Fibroblast of skin of scalp (primary cell): ENCODE measurements around the gene COX17.
A peak's percentile ranks its signal among the peaks of the same experiment; 100 is the strongest.

Experiments
- DNase-seq: peaks from one replicate; pipeline ENCODE4 v3.0.0-alpha.2; 2013

The COX17 gene

DNA sequence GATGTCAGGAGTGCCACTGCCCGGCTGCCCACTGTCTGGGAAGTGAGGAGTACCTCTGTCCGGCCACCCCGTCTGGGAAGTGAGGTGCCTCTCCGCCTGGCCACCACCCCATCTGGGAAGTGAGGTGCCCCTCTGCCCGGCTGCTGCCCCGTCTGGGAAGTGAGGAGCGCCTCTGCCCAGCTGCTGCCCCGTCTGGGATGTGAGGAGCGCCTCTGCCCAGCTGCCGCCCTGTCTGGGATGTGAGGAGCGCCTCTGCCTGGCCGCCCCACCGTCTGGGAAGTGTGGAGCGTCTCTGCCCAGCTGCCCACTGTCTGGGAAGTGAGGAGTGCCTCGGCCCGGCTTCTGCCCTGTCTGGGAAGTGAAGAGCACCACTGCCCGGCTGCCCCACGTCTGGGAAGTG lies 3.3 kb downstream of the COX17 start:
- no peak for DNase-seq

GRCh38 chr3:119672776-119673175 lies 4.4 kb downstream of the COX17 start:
- no peak for DNase-seq

GRCh38 chr3:119669906-119670570 lies 7.2 kb downstream of the COX17 start:
- DNase-seq = no peak

GRCh38 chr3:119665954-119666559 lies 11.1 kb downstream of the COX17 start:
- no peak for DNase-seq

DNA sequence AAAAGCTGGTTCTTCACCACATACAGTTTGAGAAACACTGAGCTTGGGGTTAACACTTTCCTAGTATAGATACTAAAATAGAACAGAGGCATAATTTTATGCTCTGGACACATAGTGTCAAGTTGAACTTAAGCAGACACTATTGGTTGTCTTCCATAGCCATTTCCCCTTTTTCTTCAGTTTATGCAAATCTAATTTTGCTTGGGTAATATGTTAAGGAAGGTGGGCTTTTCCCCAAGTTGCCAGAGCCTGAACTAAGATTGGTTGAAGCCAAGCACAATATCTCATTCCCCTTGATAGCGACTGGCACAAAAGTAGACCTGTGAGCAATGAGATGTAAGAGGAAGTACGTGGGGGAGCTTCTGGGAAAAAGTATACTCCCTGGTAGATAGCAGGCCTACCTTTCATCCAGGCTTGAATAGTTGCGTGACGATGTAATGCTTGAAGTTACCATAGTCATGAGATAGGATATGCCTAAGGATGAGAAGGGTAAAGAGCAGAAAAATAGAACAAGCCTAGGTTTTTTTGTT lies 12.3 kb downstream of the COX17 start:
- no peak for DNase-seq

- DNase-seq = no peak
These were observed 12.8 kb downstream of the COX17 start for GRCh38 chr3:119664370-119664769.

GRCh38 chr3:119663885-119664284 lies 13.3 kb downstream of the COX17 start:
- DNase-seq = peak; percentile 27

- DNase-seq = peak; percentile 46
These were observed 14.4 kb downstream of the COX17 start for GRCh38 chr3:119662604-119663373.

- peak; percentile 69 for DNase-seq
These were observed 16.4 kb downstream of the COX17 start, which contains the start of gene POPDC2 for GRCh38 chr3:119660474-119661440. TSS of gene POPDC2 (minus strand) at chr3:119660589. CDS start at chr3:119660423, 166 bp downstream.

DNA sequence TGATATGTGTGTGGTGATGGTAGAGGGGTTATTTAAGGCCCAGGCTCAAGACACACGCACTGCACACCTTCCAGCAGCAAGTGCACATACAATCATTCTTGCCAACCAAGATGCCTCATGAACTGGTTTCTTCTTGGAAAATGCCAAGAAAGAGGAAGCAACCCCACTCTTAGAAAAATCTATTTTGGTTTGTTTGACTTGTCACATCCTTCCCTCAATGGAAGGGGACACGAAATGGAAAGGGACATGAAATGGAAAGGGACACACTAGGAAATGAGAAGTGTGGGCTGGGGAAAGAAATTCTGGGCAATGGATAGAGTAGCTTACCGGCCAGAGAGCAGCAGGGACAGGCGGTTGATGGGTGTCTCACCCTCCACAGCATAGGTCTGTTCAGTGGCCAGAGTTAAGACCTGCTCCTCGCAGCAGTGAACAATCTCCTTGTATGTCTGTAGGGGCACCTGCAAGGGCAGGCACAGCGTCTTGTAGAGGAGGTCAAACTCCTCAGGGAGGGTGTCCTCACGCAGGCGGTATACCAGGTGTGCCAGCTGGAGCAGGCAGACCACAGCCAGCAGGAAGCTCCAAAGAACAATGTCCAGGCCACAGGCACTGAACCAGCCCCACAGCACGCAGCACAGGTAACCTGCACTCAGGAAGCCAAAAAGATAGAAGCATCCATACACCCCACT lies 17.5 kb downstream of the COX17 start:
- DNase-seq = no peak

DNA sequence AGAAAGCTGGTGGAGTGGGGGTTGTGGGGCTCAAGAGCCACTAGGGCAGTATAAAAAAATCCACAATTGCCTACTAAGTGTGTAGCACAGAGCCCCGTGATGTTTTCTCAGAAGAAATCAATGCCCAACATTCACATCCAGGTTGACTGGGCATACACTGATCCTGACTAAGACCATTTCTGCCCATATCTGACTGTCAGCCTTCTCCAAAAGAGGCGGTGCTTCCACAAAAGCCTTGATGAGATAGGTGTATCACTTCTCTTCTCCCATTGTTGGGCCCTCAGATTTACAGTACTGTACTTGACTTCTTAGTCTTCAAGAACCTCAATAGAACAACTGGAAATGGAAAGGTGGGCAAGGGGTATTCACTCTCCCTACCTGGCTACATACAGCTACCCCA lies 18.2 kb downstream of the COX17 start:
- DNase-seq = no peak

DNA sequence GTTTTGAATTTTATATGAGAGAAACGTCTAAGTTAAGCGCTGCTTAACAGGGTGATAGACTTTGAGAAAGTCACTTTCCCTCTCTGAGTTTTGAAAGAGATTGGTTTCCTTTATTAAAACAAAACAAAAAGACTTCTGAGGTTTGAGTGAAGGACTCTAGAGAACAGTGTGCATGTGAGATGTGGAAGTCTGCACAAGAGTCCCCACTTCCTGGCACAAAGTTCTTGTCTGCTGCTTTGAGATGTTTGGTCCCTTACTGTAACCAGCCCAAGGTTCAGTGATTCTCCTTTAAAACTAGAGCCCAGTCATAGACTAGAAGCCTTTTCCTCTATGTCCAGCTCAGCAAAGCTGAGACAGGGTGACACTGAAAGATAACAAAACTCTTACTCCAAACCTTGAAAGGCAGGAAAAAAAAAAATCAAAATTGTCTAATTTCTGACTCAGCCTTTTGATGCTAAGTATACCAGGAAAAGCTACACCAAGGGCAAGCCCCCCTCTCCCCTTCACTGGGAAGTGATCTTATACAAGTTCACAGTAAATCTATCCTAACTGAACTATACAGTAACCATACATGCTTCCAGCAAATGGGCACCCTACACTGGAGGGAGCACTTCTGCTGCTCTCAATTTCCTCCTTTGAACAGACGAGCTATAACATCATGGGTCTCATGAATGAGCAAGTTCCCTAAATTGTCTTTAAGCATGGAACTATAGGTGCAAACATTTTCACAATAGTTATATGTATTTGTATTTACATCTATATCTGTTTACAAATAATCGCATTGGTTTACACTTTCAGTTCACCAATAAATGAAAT lies 19.1 kb downstream of the COX17 start:
- no peak for DNase-seq

GRCh38 chr3:119653876-119654275 lies 23.3 kb downstream of the COX17 start:
- DNase-seq = no peak

DNA sequence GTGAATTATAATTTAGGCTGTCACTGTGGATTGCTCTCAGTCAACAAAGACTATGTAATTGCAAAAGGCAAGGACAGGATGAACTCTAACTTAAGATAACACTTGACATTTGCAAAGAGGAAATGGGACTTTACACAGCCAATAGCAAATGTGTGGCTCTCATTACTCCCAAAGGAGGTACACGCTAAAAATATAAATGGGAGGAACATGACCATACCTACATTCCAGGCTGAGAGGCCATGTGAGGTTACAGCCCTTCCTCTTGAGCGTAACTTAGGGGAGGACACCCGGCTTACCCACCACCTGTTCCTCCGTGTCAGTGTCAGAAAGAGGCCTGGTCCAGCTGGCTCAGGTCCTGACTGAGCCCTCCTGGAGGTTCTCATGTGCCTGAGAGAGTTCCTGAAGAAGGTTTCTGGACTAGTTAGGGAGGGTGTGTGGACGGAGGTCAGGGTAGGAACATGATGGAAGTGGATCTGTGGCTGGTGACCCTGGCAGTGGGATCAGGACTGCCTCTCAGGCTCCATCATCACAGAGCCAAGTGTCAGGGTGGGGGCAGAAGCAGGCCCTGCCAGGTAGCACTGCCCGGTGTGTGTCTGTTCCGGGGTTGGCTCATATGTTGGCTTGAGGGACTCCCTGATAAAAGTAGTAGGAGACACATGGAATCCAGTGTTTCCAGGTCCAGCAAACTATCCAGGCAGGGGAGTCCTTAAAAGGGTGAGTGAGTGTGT lies 24.7 kb downstream of the COX17 start:
- no peak for DNase-seq

- no peak for DNase-seq
These were observed 27.4 kb downstream of the COX17 start for GRCh38 chr3:119649761-119650160.

DNA sequence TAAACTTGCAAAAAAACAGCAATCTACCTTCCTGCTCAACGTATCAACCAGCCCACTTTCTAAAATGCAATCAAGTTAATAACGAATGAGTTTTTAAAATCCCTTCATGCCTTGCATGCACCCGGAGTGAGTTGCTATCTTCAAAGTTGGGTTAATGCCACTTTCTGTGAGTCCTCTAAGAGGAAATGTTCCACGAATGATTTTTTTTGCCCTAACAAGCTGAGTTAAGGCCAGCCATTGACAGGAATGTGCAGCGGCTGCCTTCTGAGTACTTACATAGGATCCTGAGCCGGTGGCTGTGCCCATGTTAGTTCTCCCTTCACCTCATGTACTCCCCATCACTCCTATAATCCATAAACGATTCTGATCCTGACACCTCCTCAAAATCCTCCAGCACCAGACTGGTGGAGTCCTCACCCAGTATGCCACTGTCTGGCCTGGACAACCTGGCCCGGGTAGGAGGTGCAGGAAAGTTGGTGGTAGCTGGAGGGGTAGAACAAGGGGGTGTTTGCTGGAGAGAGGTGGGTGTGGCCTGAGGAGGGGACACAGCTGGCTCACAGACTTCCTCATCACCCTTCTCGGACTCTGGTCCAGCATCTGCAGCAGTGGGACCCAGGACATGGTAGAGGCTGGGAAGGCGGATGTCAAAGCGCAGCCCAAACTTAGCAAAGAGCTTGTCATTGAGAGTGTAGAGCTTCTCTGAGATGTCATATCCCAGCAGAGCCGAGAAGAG lies 29.2 kb downstream of the COX17 start:
- no peak for DNase-seq

DNA sequence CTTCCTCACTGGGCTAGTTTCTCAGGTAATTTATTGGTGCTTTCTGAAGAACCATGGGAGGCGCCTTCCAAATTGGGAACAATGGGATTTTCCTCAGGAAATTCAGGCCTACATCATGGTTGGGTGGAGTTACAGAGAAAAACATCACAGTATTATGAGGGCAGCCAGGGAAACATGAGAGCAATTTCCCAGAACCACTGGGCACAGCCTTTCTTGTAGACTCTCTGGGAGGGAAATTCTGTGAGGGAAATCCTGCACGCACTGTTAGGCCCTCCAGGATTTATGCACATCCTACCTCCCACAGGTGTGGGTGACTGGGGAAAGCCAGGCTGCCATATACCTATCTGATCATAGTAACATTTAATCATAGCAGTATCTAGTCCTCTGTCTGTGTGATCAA lies 30.0 kb downstream of the COX17 start:
- DNase-seq = no peak

DNA sequence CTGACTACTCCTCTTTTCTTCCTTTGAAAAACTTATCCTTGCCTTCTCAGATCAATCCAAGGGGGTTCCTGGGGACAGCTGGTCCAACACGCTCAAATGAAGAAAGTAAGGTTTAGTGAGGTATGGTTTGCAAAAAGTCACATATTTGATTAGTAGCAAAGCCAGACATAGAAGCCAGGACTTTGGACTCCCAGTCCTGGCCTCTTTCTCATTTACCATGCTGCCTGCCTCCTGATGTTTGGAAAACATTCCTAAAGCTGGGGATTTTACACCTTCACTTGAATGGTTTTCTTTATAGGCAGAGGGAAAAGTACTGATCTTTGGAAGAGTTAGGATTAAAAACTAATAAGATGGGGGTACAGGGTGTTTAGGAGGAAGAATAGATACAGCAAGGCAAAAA lies 31.4 kb downstream of the COX17 start:
- DNase-seq = no peak

DNA sequence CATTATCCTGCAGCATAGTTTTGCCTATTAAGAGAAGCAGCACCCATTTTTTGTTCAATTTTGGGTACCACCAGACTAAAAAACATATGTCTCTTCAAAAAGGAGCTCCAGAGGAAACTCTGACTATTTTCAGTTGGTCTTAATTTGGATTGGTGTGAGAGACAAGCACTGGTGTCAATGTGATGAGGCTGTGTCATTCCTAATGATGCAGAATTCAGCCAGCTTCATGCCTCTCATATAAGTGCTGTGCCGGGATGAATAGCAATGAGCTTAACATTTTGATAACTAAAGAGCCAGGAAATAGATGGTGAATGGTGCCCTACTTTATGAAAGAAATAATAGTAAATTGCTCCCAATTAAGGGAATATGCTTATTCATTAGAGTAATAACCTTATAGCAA lies 32.7 kb downstream of the COX17 start:
- DNase-seq = no peak
